Activated B cell treated with CpG ODN at 0.5 μM for 24 hours (primary cell): ENCODE measurements around the gene LAMA3. TPM values are rescaled to one million over a fixed set of nuclear protein-coding genes. Genes with fewer than 3 reads are reported as not detected.

Experiments
- ATAC-seq: fragments of 200-7000 bp; cut with Tn5 transposase; one replicate; pipeline ENCODE4 v1.10.0; 2021; ENCODE audit warnings: low read depth, mild to moderate bottlenecking, moderate library complexity
- CTCF ChIA-PET: fragments of 350-600 bp; sonication (Branson Sonifier 250); formaldehyde crosslinking; loops from one replicate; lab custom pipeline; 2021; ENCODE audit warnings: antibody characterized with exemption; lab: Charles Lee
- POLR2A ChIA-PET: fragments of 350-600 bp; sonication (Branson Sonifier 250); formaldehyde crosslinking; loops from one replicate; lab custom pipeline; 2021; ENCODE audit warnings: antibody characterized with exemption; lab: Charles Lee
- DNase-seq: peaks from one replicate; pipeline ENCODE4 v3.0.0; 2022
- H3K27ac Mint-ChIP-seq: one replicate; pipeline ENCODE4 v1.8.0; 2020; ENCODE audit warnings: mixed read lengths
- H3K27me3 Mint-ChIP-seq: one replicate; pipeline ENCODE4 v1.8.0; 2021; ENCODE audit warnings: mixed read lengths
- H3K36me3 Mint-ChIP-seq: one replicate; pipeline ENCODE4 v1.8.0; 2021; ENCODE audit warnings: low read depth, mixed read lengths
- H3K4me1 Mint-ChIP-seq: one replicate; pipeline ENCODE4 v1.8.0; 2021; ENCODE audit warnings: mixed read lengths
- H3K4me3 Mint-ChIP-seq: one replicate; pipeline ENCODE4 v1.8.0; 2020; ENCODE audit warnings: mild to moderate bottlenecking, mixed read lengths
- H3K9me3 Mint-ChIP-seq: one replicate; pipeline ENCODE4 v1.8.0; 2020; ENCODE audit warnings: mixed read lengths
- CTCF ChIP-seq: fragments of 200-600 bp; IDR thresholded peaks from one replicate; pipeline ENCODE4 v1.8.0; 2022; ENCODE audit warnings: antibody characterized with exemption, mild to moderate bottlenecking
- intact Hi-C: fragments of 100-400 bp; cut with micrococcal nuclease; formaldehyde crosslinking; loops from one replicate; pipeline ENCODE4 v1.15.1; 2024
- total RNA-seq: library from RNA; stranded (reverse); gene quantifications from 2 replicates; pipeline ENCODE4 v1.2.3, GENCODE V29; 2022

LAMA3 gene
- total RNA-seq, 1 donor from 2014 or later: not detected

- intact Hi-C loops: loop anchor here (10.0 kb wide), 1 partner anchor 60 kb away; no protein-coding TSS in a partner anchor
- H3K9me3 Mint-ChIP-seq: no peaks in the 10 kb centered on the region
- H3K36me3 Mint-ChIP-seq: no peaks in the 10 kb centered on the region
- H3K4me1 Mint-ChIP-seq: peaks cover 32% of the 10 kb centered on the region
- DNase-seq (no peak), ATAC-seq (no peak)
- H3K27ac Mint-ChIP-seq: no peak overlapping the region
- no peak for TF ChIP-seq CTCF
- H3K27me3 Mint-ChIP-seq: no peaks in the 10 kb centered on the region
- ChIA-PET CTCF (interaction anchor here (1.2 to 1.6 kb wide), 2 partner anchors 12 to 16 kb away, joined by 3 to 8 read pairs; no protein-coding TSS in a partner anchor), POLR2A (no interaction called here)
- no peak overlapping the region for H3K4me3 Mint-ChIP-seq
Observed at GRCh38 chr18:23934863-23935262, 245.6 kb downstream of the LAMA3 start.

GRCh38 chr18:23935804-23936203 lies 246.6 kb downstream of the LAMA3 start:
- no peaks in the 10 kb centered on the region for H3K27me3 Mint-ChIP-seq
- no peak for DNase-seq
- no peak for TF ChIP-seq CTCF
- intact Hi-C loops: loop anchor here (10.0 kb wide), 1 partner anchor 61 kb away; no protein-coding TSS in a partner anchor
- no peak overlapping the region for H3K4me3 Mint-ChIP-seq
- H3K27ac Mint-ChIP-seq: no peak overlapping the region
- H3K9me3 Mint-ChIP-seq: no peaks in the 10 kb centered on the region
- H3K4me1 Mint-ChIP-seq: peaks cover 32% of the 10 kb centered on the region
- no peaks in the 10 kb centered on the region for H3K36me3 Mint-ChIP-seq
- CTCF ChIA-PET: no interaction called here
- POLR2A ChIA-PET: no interaction called here
- ATAC-seq: no peak

- intact Hi-C loops: loop anchor here (10.0 kb wide), 1 partner anchor 62 kb away; no protein-coding TSS in a partner anchor
- DNase-seq: no peak
- H3K4me1 Mint-ChIP-seq: peaks cover 32% of the 10 kb centered on the region
- H3K4me3 Mint-ChIP-seq: no peak overlapping the region
- TF ChIP-seq CTCF: no peak
- no peaks in the 10 kb centered on the region for H3K36me3 Mint-ChIP-seq
- H3K9me3 Mint-ChIP-seq: no peaks in the 10 kb centered on the region
- CTCF ChIA-PET: no interaction called here
- no peaks in the 10 kb centered on the region for H3K27me3 Mint-ChIP-seq
- POLR2A ChIA-PET: no interaction called here
- H3K27ac Mint-ChIP-seq: no peak overlapping the region
- ATAC-seq: no peak
Observed at GRCh38 chr18:23936381-23936958, 247.2 kb downstream of the LAMA3 start.

- no peak for DNase-seq
Observed at GRCh38 chr18:23938043-23938756, 248.9 kb downstream of the LAMA3 start.

More at GRCh38 chr18:23938043-23938756, 248.9 kb downstream of the LAMA3 start:
- Mint-ChIP-seq H3K36me3 (no peaks in the 10 kb centered on the region), H3K9me3 (no peaks in the 10 kb centered on the region), H3K4me3 (no peak overlapping the region), H3K27ac (no peak overlapping the region), H3K27me3 (no peaks in the 10 kb centered on the region), H3K4me1 (peaks cover 32% of the 10 kb centered on the region)
- ATAC-seq: no peak
- ChIA-PET POLR2A (no interaction called here), CTCF (no interaction called here)
- no peak for TF ChIP-seq CTCF
- intact Hi-C loops: loop anchor here (10.0 kb wide), 1 partner anchor 63 kb away; no protein-coding TSS in a partner anchor
